GM21619 (cell line): Measurements from ENCODE around the gene PLTP.
"Not testable (repeated sequence)": the region's sequence is repeated elsewhere in the genome, so short reads cannot be mapped to it uniquely, and the experiment has no call there.

Experiments used
- ATAC-seq: cut with Tn5 transposase; IDR thresholded peaks from one replicate; pipeline ENCODE4 v1.9.1; 2021; ENCODE audit not compliant: unreplicated experiment

Gene PLTP

GRCh38 chr20:45901332-45901731 is 10.6 kb downstream of the PLTP start:
- not testable (repeated sequence) for ATAC-seq

GRCh38 chr20:45899046-45899835 is 12.7 kb downstream of the PLTP start:
- no peak for ATAC-seq

- ATAC-seq, result no peak
These were observed 13.7 kb downstream of the PLTP start for GRCh38 chr20:45898285-45898684.

GRCh38 chr20:45897692-45898091 is 14.3 kb downstream of the PLTP start:
- no peak for ATAC-seq

- no peak for ATAC-seq
These were observed 14.7 kb downstream of the PLTP start for GRCh38 chr20:45897289-45897688.

GRCh38 chr20:45896641-45897161 is 15.3 kb downstream of the PLTP start:
- no peak for ATAC-seq

GRCh38 chr20:45894797-45895196 is 17.2 kb downstream of the PLTP start:
- ATAC-seq, result no peak

- ATAC-seq, result no peak
These were observed 18.1 kb downstream of the PLTP start for GRCh38 chr20:45893831-45894230.

GRCh38 chr20:45892828-45893500 is 19.0 kb downstream of the PLTP start:
- ATAC-seq, result no peak

GRCh38 chr20:45892049-45892825 is 19.7 kb downstream of the PLTP start:
- ATAC-seq, result no peak

GRCh38 chr20:45890985-45891983 is 20.7 kb downstream of the PLTP start, which contains the start of the genes CTSA and NEURL2:
Gene CTSA (plus strand): TSS chr20:45891335. CDS start chr20:45891569, 234 bp downstream.
Gene NEURL2 (minus strand): TSS chr20:45891208. CDS start chr20:45890991, 217 bp downstream.
- peak; percentile 71 for ATAC-seq

GRCh38 chr20:45890077-45890984 is 21.6 kb downstream of the PLTP start:
- peak; percentile 8 for ATAC-seq

GRCh38 chr20:45888681-45889080 is 23.3 kb downstream of the PLTP start:
- ATAC-seq, result no peak

- no peak for ATAC-seq
These were observed 24.6 kb downstream of the PLTP start, which contains the start of gene SPATA25 for GRCh38 chr20:45887346-45887715. Gene SPATA25 (minus strand): TSS chr20:45887622. CDS start chr20:45887590, 32 bp downstream.

GRCh38 chr20:45886590-45887345 is 25.2 kb downstream of the PLTP start:
- ATAC-seq, result no peak

- ATAC-seq, result no peak
These were observed 28.9 kb downstream of the PLTP start for GRCh38 chr20:45883100-45883469.

- no peak for ATAC-seq
These were observed 29.4 kb downstream of the PLTP start for GRCh38 chr20:45882469-45883099.
